ENCODE measurements around the gene RINL. TPM values are rescaled to one million over a fixed set of nuclear protein-coding genes. Genes with fewer than 3 reads are reported as not detected.

The RINL gene
- total RNA-seq, 1 experiment from 2014 or later = 6.9 TPM

DNA sequence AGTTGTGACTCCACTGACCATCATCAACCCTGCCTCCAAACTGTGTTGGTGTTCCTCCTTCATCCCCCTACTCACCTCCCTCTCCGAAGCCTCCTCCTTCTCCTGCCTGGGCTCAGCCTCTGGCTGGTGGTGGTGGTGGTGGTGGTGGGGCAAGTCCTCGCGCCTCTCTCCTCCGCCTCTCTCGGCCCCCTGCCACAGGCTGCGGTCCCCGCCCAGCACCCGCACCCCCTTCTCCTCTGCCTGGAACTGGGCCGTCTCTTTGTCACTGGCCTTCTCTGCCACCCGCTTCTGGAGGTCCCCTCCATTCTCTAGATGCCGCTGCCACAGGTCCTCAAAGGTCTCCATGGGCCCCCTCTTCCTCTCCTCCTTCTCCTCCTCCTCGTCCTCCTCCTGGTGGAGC is 32.4 kb upstream of the RINL start:
- Histone ChIP-seq H3K27me3 (no peaks in the 10 kb centered on the region), H3K36me3 (peaks cover 11% of the 10 kb centered on the region), H3K4me3 (no peak overlapping the region), H3K9me3 (no peaks in the 10 kb centered on the region)
- DNase-seq = no peak

DNA sequence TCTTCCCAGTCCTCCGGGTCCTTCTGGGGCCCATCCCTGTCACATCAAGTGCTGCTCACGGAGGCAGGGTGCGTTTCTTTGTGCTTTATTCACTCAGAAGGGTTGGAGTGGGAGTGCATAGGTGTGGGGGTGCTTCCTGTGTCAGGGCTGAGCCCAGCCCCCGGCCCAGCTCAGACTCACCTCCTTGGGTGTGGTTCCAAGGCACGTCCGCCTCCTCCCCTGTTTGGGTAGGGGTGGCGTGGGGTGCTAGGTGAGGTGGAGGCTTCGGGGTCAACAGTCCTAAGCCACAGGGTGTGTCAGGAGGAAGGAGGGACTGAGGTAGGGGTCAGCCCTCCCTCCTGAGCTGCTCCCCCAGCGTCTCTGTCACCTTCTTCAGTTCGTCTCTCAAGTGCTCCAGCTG is 30.8 kb upstream of the RINL start:
- H3K9me3 ChIP-seq = no peaks in the 10 kb centered on the region
- peaks cover 13% of the 10 kb centered on the region for H3K36me3 ChIP-seq
- no peaks in the 10 kb centered on the region for H3K27me3 ChIP-seq
- no peak overlapping the region for H3K4me3 ChIP-seq
- DNase-seq = no peak

DNA sequence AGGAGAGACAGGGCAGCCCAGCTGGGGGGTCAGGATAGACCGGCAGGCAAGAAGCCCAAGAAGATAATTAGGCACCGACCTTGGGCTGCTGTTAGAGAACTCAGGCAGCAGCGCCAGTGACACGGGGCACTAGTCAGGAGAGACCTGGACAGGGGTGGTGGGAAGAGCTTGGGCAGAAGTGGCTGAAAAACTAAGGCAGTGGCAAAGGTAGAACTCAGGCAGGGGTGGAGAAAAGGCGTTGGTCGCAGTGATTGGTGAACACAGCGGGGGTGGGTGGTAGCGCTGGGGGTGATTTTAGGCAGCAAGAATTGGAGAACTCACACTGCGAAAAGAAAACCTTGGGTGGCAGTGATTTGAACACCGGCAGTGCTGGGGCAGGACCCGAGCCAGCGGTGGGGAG is 29.6 kb upstream of the RINL start:
- DNase-seq = no peak
- H3K36me3 ChIP-seq = peaks cover 13% of the 10 kb centered on the region
- H3K27me3 ChIP-seq = no peaks in the 10 kb centered on the region
- H3K9me3 ChIP-seq = no peaks in the 10 kb centered on the region
- H3K4me3 ChIP-seq = no peak overlapping the region

DNA sequence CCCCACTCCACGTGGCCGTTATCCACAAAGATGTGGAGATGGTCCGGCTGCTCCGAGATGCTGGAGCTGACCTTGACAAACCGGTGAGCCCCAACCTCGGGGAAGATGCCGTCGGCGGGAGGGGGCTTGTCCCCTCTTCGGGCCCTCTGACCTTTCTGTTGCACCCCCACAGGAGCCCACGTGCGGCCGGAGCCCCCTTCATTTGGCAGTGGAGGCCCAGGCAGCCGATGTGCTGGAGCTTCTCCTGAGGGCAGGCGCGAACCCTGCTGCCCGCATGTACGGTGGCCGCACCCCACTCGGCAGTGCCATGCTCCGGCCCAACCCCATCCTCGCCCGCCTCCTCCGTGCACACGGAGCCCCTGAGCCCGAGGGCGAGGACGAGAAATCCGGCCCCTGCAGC is 29.2 kb upstream of the RINL start:
- peaks cover 13% of the 10 kb centered on the region for H3K36me3 ChIP-seq
- H3K4me3 ChIP-seq = no peak overlapping the region
- DNase-seq = no peak
- no peaks in the 10 kb centered on the region for H3K27me3 ChIP-seq
- no peaks in the 10 kb centered on the region for H3K9me3 ChIP-seq

DNA sequence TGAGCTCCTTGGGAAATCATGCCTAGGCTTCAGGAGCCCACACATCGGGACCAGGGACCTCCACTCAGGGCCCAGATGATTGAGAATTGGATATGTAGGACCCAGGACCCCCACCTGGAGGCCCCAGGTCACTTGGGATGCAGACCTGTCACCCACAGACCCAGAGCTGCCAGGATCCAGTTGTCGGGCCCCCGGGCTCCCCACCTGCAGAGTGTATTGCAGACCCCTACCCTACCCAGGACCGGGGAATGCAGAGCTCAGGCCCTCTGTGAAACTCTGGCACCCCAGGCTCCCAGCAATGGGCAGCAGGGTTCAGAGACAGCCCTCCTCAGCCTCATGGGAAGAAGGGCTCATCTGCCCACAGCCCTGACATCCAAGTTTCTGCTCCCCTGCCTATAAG is 27.5 kb upstream of the RINL start:
- H3K36me3 ChIP-seq = peaks cover 15% of the 10 kb centered on the region
- H3K4me3 ChIP-seq = no peak overlapping the region
- DNase-seq = no peak
- H3K27me3 ChIP-seq = no peaks in the 10 kb centered on the region
- H3K9me3 ChIP-seq = peaks cover 4% of the 10 kb centered on the region

DNA sequence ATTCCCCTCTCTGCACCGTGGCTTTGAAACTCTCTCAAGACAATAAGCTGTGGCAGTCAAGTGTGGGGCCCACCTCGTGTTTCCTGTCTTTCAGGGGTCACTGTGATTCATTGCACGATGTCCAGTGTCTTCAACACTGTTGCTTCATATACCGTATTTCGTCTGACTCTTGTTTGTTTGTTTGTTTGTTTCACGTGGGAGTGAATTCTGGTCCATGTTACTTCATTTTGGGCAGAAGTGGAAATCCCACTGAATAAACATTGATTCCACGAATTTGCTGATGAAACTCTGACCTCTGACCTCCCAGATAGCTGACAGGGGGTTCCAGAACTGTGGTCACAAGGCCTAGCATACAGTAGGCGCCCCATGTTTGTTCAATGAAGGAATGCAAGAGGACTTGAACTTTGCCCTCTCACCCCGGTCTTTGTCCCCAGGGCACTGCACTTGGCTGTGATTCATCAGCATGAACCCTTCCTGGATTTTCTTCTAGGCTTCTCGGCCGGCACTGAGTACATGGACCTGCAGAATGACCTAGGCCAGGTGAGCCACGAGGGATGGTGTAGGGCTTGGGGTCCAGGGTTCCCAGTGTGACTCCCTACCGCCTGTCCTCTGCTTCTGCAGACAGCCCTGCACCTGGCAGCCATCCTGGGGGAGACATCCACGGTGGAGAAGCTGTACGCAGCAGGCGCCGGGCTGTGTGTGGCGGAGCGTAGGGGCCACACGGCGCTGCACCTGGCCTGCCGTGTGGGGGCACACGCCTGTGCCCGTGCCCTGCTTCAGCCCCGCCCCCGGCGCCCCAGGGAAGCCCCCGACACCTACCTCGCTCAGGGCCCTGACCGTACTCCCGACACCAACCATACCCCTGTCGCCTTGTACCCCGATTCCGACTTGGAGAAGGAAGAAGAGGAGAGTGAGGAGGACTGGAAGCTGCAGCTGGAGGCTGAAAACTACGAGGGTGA is 26.8 kb upstream of the RINL start:
- H3K27me3 ChIP-seq = no peaks in the 10 kb centered on the region
- H3K4me3 ChIP-seq = no peak overlapping the region
- H3K36me3 ChIP-seq = peaks cover 15% of the 10 kb centered on the region
- H3K9me3 ChIP-seq = peaks cover 4% of the 10 kb centered on the region
- DNase-seq = no peak

DNA sequence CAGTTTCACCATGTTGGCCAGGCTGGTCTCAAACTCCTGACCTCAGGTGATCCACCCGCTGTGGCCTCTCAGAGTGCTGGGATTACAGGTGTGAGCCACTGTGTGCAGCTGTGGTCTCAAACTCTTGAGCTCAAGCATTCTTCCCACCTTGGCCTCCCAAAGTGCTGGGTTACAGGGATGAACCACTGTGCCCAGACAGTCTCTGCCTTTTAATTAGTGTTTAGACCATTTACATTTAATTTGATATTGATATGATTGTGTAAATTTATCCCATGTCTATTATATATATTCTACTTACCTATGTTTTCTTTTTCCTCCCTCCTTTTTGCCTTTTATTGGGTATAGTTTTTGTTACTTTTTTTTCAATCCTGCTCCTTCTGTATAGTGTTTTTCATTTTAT is 23.6 kb upstream of the RINL start:
- H3K36me3 ChIP-seq = peaks cover 6% of the 10 kb centered on the region
- no peaks in the 10 kb centered on the region for H3K27me3 ChIP-seq
- no peak for DNase-seq
- peaks cover 4% of the 10 kb centered on the region for H3K9me3 ChIP-seq
- no peak overlapping the region for H3K4me3 ChIP-seq

DNA sequence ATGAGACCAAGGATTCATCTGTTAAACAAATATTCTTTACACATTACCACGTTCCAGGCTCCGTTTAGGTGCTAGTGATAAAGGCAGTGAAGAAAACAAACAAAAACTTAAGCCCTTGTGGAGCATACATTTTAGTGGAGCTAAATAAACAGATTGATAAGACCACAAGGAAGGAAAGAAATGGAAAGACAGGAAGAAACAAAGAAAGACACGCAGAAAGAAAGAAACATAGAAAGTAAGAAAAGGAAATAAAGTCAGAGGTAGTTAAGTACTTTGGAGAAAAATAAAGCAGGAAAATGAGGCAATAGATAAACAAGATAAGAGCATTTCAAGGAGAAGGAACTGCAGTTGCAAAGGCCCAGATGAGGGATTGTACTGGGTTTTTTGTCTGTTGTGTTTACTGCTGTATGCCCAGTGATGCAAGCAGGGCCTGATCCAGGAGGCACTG is 22.7 kb upstream of the RINL start:
- no peak for DNase-seq
- Histone ChIP-seq H3K27me3 (no peaks in the 10 kb centered on the region), H3K4me3 (peak overlapping the region; percentile 79), H3K36me3 (peaks cover 5% of the 10 kb centered on the region), H3K9me3 (peaks cover 4% of the 10 kb centered on the region)

DNA sequence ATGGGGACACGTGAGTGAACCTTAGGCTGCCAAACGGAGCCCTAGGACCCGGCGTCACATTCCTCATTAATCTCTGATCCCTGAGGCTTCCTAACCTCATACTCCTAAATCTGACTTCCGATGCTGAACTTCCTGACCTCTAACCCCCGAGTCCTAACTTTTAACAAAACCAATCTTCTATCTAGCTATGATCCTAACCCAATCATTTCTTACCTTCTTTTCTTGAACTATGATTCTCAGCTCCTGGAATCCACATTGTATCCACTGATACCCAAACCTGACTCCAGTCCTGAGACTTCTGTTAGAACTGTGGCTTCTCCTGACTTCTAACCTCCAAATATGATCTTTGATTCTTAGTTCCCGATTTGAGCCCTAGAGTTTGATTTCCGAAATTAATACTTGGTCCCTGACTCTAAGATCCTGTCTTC is 22.1 kb upstream of the RINL start:
- Histone ChIP-seq H3K9me3 (peaks cover 4% of the 10 kb centered on the region), H3K4me3 (peak overlapping the region; percentile 79), H3K27me3 (no peaks in the 10 kb centered on the region), H3K36me3 (peaks cover 5% of the 10 kb centered on the region)
- DNase-seq = no peak

DNA sequence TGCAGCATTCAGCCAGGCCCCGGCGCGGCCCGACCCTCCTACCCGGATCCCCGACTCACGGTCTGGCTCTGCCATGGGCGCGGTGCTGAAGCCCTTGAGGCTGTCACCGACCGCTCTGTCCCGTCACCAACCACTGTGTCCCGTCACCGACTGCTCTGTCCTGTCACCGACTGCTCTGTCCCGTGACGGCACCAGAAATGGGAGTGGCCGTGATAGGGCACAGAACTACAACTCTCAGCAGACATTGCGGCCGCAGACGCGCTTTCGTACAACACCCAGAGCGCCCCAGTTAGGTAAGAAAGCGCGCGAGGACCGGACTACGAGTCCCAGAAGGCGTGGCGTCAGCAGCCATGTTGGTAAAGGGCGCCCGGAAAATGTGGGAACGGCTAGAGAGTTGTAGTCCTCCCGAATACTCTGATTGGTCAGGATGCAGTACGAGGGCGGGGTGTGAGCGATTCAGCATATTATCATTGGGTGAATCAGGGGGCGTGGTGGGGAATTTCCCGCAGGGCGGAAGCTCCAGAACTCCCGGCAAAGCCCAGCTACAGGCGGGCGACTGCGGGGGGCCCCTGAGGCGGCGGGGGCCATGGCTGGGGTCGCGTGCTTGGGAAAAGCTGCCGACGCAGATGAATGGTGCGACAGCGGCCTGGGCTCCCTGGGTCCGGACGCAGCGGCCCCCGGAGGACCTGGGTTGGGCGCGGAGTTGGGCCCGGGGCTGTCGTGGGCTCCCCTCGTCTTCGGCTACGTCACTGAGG is 21.5 kb upstream of the RINL start, which contains the start of the genes NFKBIB and SIRT2:
TSS of gene NFKBIB (plus strand) at position 523 of the 755 bp plus-strand sequence. CDS start at position 587, 64 bp downstream.
TSS of gene SIRT2 (minus strand) at position 172 of the 755 bp plus-strand sequence. CDS start at position 75, 97 bp downstream.
- Histone ChIP-seq H3K27me3 (no peaks in the 10 kb centered on the region), H3K4me3 (peak within 1 kb of the TSS; percentile 79), H3K36me3 (peaks cover 2% of the 10 kb centered on the region; the same call in 1 of the 2 replicates), H3K9me3 (peaks cover 4% of the 10 kb centered on the region)
- peak; percentile 100 for DNase-seq

DNA sequence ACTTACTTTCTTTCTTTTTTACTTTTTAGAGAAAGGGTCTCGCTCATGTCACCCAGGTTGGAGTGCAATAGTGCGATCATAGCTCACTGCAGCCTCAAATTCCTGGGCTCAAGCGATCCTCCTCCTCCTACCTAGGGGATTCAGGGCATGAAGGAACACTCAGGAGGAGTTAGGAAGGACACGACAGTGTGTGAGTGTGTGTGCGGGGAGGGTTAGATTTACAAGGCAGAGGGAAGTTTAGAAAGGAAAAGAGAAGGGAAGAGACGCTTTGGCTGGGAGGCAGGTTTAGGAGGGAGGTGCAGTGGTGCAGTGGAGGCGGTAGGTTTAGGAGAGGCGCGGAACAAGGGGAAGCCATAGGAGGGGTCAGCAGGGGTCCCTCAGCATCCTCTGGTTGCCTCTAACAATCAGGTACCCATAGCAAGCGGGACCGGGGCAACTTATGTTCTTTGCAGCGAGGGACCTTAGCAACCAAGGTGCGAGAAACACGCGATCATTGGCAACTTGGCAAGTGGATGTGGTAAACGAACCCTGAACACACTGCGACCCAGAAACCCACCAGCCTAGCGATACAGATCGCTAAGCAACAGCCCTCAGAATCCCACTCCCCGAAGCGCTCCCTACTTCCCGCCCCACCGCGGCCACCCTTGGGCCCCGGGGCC is 20.8 kb upstream of the RINL start:
- Histone ChIP-seq H3K4me3 (peak overlapping the region; percentile 79), H3K9me3 (peaks cover 4% of the 10 kb centered on the region), H3K27me3 (no peaks in the 10 kb centered on the region), H3K36me3 (peaks cover 2% of the 10 kb centered on the region; the same call in 1 of the 2 replicates)
- peak; percentile 16 for DNase-seq

DNA sequence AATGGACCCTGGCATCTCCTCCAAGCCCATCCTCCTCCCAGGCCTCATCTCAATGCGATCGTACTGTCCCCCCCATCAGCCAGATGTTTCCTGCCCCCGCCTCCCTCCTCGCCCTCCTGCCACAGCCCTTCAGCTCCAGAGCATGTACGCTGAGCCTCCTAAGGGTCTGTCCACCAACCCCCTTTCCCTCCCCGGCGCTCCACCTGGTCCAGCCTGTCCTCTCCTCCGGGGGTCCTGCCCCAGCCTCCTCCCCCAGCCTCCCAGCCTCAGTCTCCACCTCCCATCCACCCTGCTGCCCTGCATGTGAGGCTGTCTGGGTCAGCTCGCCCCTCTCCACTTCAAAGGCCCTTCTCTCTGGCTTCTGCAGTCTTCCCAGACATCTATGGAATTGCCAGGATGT is 16.9 kb upstream of the RINL start:
- Histone ChIP-seq H3K4me3 (no peak overlapping the region), H3K9me3 (no peaks in the 10 kb centered on the region), H3K36me3 (no peaks in the 10 kb centered on the region), H3K27me3 (no peaks in the 10 kb centered on the region)
- no peak for DNase-seq

DNA sequence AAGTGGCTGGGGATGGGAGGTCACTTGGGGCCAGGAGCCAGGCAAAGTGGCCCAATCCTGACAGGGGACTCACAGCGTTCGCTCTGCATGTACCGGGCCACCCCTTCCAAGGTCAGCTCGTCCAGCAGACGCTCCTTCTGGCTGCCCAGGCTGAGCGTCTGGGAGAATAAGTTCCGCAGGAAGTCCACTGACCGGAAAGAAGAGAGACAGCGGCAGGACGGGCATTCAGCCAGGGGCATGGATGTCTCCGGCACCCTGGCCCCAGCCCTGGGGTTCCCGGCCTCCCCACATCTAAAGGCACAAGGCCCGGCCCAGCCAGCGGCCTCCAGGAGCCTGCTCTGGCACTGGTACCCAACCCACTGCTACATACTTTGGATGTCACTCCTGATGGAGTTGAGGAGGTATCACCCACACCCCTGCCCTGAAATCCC is 15.3 kb upstream of the RINL start:
- H3K36me3 ChIP-seq = peaks cover 9% of the 10 kb centered on the region; the same call in 1 of the 2 replicates

DNA sequence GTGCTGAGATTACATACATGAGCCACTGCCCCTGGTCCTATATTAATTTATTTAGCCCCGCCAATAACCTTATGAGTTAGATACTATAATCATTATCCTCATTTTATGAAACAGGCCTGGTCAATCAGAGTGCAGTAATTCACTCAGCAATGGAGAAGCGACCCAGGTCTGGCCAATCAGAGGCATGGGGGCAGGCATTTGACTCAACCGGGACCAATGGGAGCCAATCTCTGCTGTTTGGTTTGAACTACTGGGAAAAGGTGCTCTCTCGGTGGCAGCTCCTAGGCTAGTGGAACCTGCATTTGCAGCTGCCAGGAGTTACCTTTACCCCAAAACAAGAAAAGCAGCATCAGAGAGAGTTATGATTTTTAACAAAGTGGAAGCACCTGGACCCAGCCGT is 14.8 kb upstream of the RINL start:
- H3K36me3 ChIP-seq = peaks cover 12% of the 10 kb centered on the region
- H3K4me3 ChIP-seq = no peak overlapping the region
- no peak for DNase-seq
- no peaks in the 10 kb centered on the region for H3K9me3 ChIP-seq
- H3K27me3 ChIP-seq = no peaks in the 10 kb centered on the region

More for the DNA sequence above, 15.3 kb upstream of the RINL start:
- no peak for DNase-seq
- Histone ChIP-seq H3K4me3 (no peak overlapping the region), H3K9me3 (no peaks in the 10 kb centered on the region), H3K27me3 (no peaks in the 10 kb centered on the region)

DNA sequence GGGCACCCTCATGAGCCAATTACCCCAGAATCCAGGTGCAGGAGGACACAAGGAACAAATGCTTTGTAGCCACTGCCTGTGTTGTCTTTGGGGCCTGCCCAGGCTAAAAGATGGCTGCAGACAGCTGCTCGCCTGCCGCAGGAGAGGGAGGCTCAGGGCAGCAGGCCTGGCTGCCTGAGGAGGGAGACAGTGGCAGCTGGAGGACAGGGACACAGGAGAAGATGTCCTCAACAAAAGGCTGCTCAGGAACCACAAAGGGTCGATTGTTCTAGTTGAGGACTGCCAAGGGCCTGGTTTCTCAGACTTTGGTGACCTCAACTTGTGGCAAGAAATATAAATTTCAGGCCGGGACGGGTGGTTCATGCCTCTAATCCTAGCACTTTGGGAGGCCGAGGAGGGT is 13.7 kb upstream of the RINL start:
- Histone ChIP-seq H3K36me3 (peaks cover 19% of the 10 kb centered on the region), H3K9me3 (no peaks in the 10 kb centered on the region), H3K4me3 (no peak overlapping the region), H3K27me3 (no peaks in the 10 kb centered on the region)
- no peak for DNase-seq

DNA sequence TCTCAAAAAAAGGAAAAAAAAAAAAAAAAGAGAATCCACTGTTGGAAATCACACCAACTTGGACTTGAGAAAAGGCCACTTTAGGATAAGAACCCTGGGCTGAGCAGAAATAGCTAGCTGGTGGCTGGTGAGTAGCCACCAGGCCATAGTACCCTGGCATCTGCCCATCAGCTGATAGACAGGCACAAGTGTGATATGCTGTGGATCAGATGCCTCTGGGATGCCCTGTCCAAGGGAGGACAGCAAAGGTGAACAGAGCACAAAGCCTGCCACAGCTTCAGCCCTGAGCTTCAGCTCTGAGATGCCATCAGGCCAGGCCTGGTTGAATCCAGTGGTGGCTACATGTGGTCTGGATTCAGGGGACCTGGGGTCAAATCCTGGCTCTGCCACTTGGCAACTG is 12.6 kb upstream of the RINL start:
- H3K4me3 ChIP-seq = no peak overlapping the region
- no peaks in the 10 kb centered on the region for H3K9me3 ChIP-seq
- H3K36me3 ChIP-seq = peaks cover 19% of the 10 kb centered on the region
- H3K27me3 ChIP-seq = no peaks in the 10 kb centered on the region
- DNase-seq = no peak

DNA sequence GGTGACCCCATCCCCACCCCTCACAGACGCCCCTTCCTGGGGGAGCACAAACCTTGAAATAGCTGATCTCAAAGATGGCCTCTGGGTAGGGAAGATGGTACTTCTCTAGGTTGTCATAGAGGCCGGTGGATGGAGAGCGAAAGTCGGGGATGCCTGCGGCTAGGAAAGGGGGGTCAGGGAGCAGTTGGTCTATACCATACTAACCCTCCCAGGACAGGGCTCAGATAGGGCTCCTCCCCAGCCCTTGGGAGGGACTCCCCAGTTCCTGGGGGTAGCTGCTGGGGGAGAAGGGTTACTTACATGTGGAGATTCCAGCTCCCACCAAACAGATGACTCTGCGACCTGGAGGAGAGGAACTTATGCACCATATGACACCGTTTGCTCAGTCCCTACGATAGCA is 11.7 kb upstream of the RINL start:
- Histone ChIP-seq H3K36me3 (peaks cover 19% of the 10 kb centered on the region), H3K9me3 (no peaks in the 10 kb centered on the region), H3K4me3 (no peak overlapping the region), H3K27me3 (no peaks in the 10 kb centered on the region)
- no peak for DNase-seq

All from MG63 (cell line).